Hindlimb muscle (tissue), 1 donor: Measurements from ENCODE around the gene SAMD4B. TPM values are rescaled to one million over a fixed set of nuclear protein-coding genes. Genes with fewer than 3 reads are reported as not detected.
A peak's percentile ranks its signal among the peaks of the same experiment; 100 is the strongest.

Experiments
- DNase-seq: peaks from one replicate; pipeline ENCODE4 v3.0.0-alpha.2; 2013
- polyA plus RNA-seq: library from polyadenylated mRNA; unstranded; fragments of 120-200 nt; gene quantifications from one replicate; pipeline ENCODE4 v1.2.1, GENCODE V29; 2013; ENCODE audit not compliant: insufficient read length

Gene SAMD4B
- polyA plus RNA-seq, 1 donor: 92.8 TPM

DNA sequence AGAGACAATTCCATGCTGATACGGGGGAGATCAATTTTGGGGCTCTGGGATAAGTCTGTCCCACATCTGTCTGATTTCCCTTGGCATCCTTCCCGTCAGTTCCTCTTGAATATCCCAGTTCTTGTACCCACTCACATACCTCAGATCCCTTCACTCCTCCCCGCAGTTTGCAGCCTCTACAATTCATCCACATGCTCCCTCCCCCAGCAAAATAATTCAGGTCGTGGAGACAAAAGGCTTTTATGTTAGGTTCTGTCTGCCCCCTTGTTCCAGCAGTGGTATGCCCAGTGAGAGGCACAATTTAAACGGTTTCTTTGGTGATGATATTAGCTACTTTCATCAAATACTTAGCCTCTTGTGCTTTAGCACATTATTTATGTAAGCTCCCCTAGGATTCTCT, 83.9 kb downstream of the SAMD4B start:
- DNase-seq: no peak

GRCh38 chr19:39427707-39428106, 85.5 kb downstream of the SAMD4B start:
- DNase-seq: no peak

GRCh38 chr19:39428283-39429112, 86.3 kb downstream of the SAMD4B start:
- DNase-seq: peak; percentile 74

- no peak for DNase-seq
Measured at GRCh38 chr19:39430675-39431593, 88.7 kb downstream of the SAMD4B start.

DNA sequence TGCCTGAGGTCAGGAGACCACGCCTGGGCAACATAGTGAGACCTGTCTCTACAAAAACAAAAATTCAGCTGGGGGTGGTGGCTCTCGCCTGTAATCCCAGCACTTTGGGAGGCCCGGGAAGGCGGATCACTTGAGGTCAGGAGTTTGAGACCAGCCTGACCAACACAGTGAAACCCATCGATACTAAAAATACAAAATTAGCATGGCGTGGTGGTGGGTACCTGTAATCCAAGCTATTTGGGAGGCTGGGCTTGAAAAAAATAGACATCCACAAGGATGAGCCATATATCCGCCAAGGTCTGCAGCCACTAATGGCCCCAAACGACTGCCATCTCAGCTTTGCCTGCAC, 90.4 kb downstream of the SAMD4B start:
- DNase-seq: no peak

GRCh38 chr19:39433480-39434079, 91.4 kb downstream of the SAMD4B start:
- no peak for DNase-seq

- DNase-seq: no peak
Measured at GRCh38 chr19:39434123-39435076, 92.2 kb downstream of the SAMD4B start.

Other genes starting within 250 kb of the SAMD4B start
- gene PAK4, start 216.6 kb upstream of the SAMD4B start, polyA plus RNA-seq: 23.0 TPM
- gene NCCRP1, start 145.5 kb upstream of the SAMD4B start, polyA plus RNA-seq: 0.26 TPM
- gene SYCN, start 138.2 kb upstream of the SAMD4B start, polyA plus RNA-seq: not detected
- not detected for gene IFNL3, start 97.4 kb upstream of the SAMD4B start, polyA plus RNA-seq
- gene IFNL4, start 93.6 kb upstream of the SAMD4B start, polyA plus RNA-seq: not detected
- not detected for gene IFNL2, start 74.0 kb upstream of the SAMD4B start, polyA plus RNA-seq
- gene IFNL1, start 46.0 kb upstream of the SAMD4B start, polyA plus RNA-seq: not detected
- gene LRFN1, start 21.6 kb upstream of the SAMD4B start, polyA plus RNA-seq: 0.99 TPM
- gene GMFG, start 6.4 kb upstream of the SAMD4B start, polyA plus RNA-seq: 16.6 TPM
- 38.6 TPM for gene PAF1, start 48.7 kb downstream of the SAMD4B start, polyA plus RNA-seq
- gene MED29, start 49.0 kb downstream of the SAMD4B start, polyA plus RNA-seq: 25.5 TPM
- gene ZFP36, start 64.4 kb downstream of the SAMD4B start, polyA plus RNA-seq: 60.1 TPM
- gene PLEKHG2, start 70.2 kb downstream of the SAMD4B start, polyA plus RNA-seq: 54.9 TPM
- gene RPS16, start 93.5 kb downstream of the SAMD4B start, polyA plus RNA-seq: 2,118 TPM
- 87.0 TPM for gene SUPT5H, start 103.2 kb downstream of the SAMD4B start, polyA plus RNA-seq
- 53.7 TPM for gene TIMM50, start 138.4 kb downstream of the SAMD4B start, polyA plus RNA-seq
- gene DLL3, start 156.5 kb downstream of the SAMD4B start, polyA plus RNA-seq: 0.12 TPM
- gene SELENOV, start 172.7 kb downstream of the SAMD4B start, polyA plus RNA-seq: not detected
- gene EID2B, start 190.4 kb downstream of the SAMD4B start, polyA plus RNA-seq: 2.3 TPM
- 9.2 TPM for gene EID2, start 197.7 kb downstream of the SAMD4B start, polyA plus RNA-seq